ENCODE measurements around the gene CCDC33. TPM values are rescaled to one million over a fixed set of nuclear protein-coding genes. Genes with fewer than 3 reads are reported as not detected.

Gene CCDC33
- total RNA-seq, 1 experiment from 2014 or later = 10.6 TPM

GRCh38 chr15:74251131-74251811, 15.1 kb downstream of the CCDC33 start (continued):
- TF ChIP-seq E2F1 (CRISPR knock-in tag; IDR thresholded peaks at IDR 0.05) (no peak), ELF4 (CRISPR knock-in tag; IDR thresholded peaks at IDR 0.05; ENCODE audit: low read depth) (no peak), NR1H2 (CRISPR knock-in tag; IDR thresholded peaks at IDR 0.05) (no peak), ATF1 (CRISPR knock-in tag; IDR thresholded peaks at IDR 0.05) (no peak), RORB (CRISPR knock-in tag; IDR thresholded peaks at IDR 0.05) (no peak), CDX4 (CRISPR knock-in tag; IDR thresholded peaks at IDR 0.05; ENCODE audit: borderline replicate concordance) (no peak)

- no peaks in the 10 kb centered on the region for H3K9me3 Mint-ChIP-seq
- no peak for ATAC-seq
- H3K4me3 Mint-ChIP-seq = no peak overlapping the region
- CTCF ChIA-PET = interaction anchor here (0.9 to 1.5 kb wide), 4 partner anchors 50 to 215 kb away, joined by 3 to 4 read pairs (median 4); partner anchors contain the start of gene STRA6
- peaks cover 3% of the 10 kb centered on the region for H3K27me3 Mint-ChIP-seq (ENCODE audit: low read depth)
- no peak overlapping the region for H3K27ac Mint-ChIP-seq
- POLR2A ChIA-PET = no interaction called here
- H3K4me1 Mint-ChIP-seq = peaks cover 8% of the 10 kb centered on the region
- no peak for TF ChIP-seq ZNF232 (CRISPR knock-in tag; IDR thresholded peaks at IDR 0.05)
- no peak for TF ChIP-seq ZNF138 (CRISPR knock-in tag; conservative IDR thresholded peaks at IDR 0.05)
- no peak for TF ChIP-seq PRRX2 (CRISPR knock-in tag; IDR thresholded peaks at IDR 0.05)
- TF ChIP-seq FOXK1 (CRISPR knock-in tag; IDR thresholded peaks at IDR 0.05) = no peak
- TF ChIP-seq CTCF (IDR thresholded peaks at IDR 0.05) = no peak
- TF ChIP-seq AR (CRISPR knock-in tag; IDR thresholded peaks at IDR 0.05) = no peak
- no peak for TF ChIP-seq ZSCAN18 (CRISPR knock-in tag; IDR thresholded peaks at IDR 0.05)
- TF ChIP-seq ATF6 (CRISPR knock-in tag; IDR thresholded peaks at IDR 0.05) = no peak
- TF ChIP-seq SP1 (CRISPR knock-in tag; conservative IDR thresholded peaks at IDR 0.05) = no peak
- no peak for TF ChIP-seq ZNF425 (CRISPR knock-in tag; conservative IDR thresholded peaks at IDR 0.05)
- H3K36me3 Mint-ChIP-seq = no peaks in the 10 kb centered on the region
- no peak for DNase-seq (ENCODE audit: low spot score)
Observed at GRCh38 chr15:74252291-74252690, 16.2 kb downstream of the CCDC33 start.

Data from WTC11 (cell line).